Sigmoid colon (tissue), 4 donors: Measurements from ENCODE around the gene FADS1.

Source experiments
- CTCF ChIP-seq, 4 experiments: fragments of 450-650 bp in 3 of 4; fragments of 200-600 bp in 1 of 4; IDR thresholded peaks; one replicate each; pipeline ENCODE4 v1.5.1; 2016 to 2019; ENCODE audit warnings: antibody characterized with exemption in 4 of 4, mild to moderate bottlenecking in 3 of 4, moderate library complexity in 2 of 4
- EP300 ChIP-seq, 4 donors: sonication (generic); formaldehyde crosslinking; IDR thresholded peaks; one replicate each; pipeline ENCODE4 v1.6.1; 2017; ENCODE audit warnings: antibody characterized with exemption in 4 of 4
- POLR2A ChIP-seq, 2 donors: fragments of 450-650 bp; IDR thresholded peaks; one replicate each; pipeline ENCODE4 v1.6.1; 2016; ENCODE audit warnings: antibody characterized with exemption in 2 of 2, mild to moderate bottlenecking in 2 of 2, moderate library complexity in 2 of 2
- POLR2AphosphoS5 ChIP-seq, 4 donors: sonication (generic); formaldehyde crosslinking; IDR thresholded peaks; one replicate each; pipeline ENCODE4 v1.6.1; 2017; ENCODE audit warnings: antibody characterized with exemption in 4 of 4

DNA sequence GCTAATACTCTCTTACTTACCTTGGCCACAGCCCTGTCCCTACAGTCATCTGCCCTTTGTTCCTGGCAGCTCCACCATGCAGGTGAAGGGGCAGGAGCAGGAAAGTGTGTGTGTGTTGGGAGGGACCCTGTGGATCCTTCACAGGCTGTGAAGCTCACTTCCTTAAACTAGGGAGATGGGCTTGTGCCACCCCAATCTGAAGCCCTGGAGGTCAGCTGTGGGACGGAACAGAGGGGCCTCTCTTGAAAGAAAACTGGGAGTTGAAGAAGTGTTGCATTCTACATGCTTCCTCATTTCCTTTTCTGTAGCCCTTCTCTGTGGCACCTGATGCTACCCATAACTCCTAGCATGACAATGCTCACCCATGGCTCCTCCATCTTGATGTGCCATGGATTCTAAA is 11.7 kb downstream of the FADS1 start:
- TF ChIP-seq POLR2A (IDR thresholded peaks at IDR 0.05) (no peak), POLR2AphosphoS5 (IDR thresholded peaks at IDR 0.05) (no peak), CTCF (IDR thresholded peaks at IDR 0.05) (no peak), EP300 (IDR thresholded peaks at IDR 0.05) (no peak)
